HG02642 (cell line): ENCODE data around the gene CALHM4.
A peak's percentile ranks its signal among the peaks of the same experiment; 100 is the strongest.

Source experiments
- ATAC-seq: cut with Tn5 transposase; IDR thresholded peaks from one replicate; pipeline ENCODE4 v1.9.1; 2021; ENCODE audit warnings: mild to moderate bottlenecking; ENCODE audit not compliant: unreplicated experiment, poor library complexity

The CALHM4 gene

GRCh38 chr6:116535109-116535508 lies 18.4 kb upstream of the CALHM4 start:
- no peak for ATAC-seq

GRCh38 chr6:116536216-116536621 lies 17.3 kb upstream of the CALHM4 start:
- ATAC-seq: no peak

DNA sequence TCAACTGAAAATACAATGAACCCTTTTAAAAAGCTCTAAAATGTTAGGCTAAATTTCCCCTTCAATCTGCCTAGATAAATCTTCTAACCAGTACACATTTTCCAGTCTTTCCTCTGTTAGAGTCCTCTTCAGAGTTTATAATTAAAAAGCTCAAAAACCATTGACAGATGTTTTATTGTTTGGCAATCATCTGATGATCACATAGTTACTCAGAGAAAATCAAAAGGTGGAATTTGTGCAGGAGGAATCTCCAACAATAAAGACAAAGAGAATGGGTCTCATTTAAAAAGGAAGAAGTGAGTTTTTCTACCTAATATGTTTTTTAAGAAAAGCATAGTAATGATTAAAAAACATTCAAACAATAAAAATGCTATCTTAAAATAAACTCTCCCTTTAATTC lies 11.1 kb upstream of the CALHM4 start:
- no peak for ATAC-seq

DNA sequence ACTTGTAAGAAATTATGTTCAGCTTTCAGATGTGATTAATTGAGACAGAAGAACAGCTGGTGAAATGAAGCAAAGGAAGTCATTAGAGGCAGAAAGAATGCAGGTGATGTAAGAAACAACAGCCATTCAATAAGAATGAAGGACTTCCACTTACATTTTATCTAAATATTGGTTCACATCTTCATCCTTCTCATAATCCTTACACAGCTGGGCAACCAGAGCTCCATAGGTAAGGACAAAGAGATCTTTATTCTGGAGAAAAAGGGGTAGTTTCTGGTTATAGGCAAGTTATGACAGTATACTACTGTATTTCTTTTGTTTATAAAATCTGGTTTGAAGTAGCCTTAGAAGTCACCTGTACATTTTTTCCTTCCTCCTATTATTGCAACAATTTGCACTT lies 10.4 kb upstream of the CALHM4 start:
- no peak for ATAC-seq

- ATAC-seq: no peak
Measured at GRCh38 chr6:116545651-116546050, 7.9 kb upstream of the CALHM4 start, which contains the start of gene TRAPPC3L. TSS of gene TRAPPC3L (minus strand) at chr6:116545684. CDS start at chr6:116545514, 170 bp downstream.

GRCh38 chr6:116547358-116547757 lies 6.2 kb upstream of the CALHM4 start:
- no peak for ATAC-seq

DNA sequence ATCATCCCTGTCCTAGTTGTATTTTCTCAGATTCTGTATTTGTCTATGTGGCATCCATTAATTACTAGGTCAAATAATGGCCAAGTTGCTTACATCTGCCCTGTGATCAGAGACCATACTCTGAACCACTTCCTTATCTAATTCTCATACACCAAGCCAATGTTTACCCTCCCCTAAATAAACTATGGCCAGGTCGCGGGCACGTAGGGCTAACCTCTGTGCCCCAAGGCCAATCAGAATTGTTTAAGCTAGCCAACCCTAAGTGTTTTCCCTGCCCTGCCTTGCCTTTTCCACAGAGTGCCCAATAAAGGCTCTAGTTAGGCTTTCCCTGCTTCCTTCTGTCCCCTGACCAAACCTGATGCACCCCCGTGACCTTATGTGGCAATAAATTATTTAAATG lies 2.8 kb upstream of the CALHM4 start:
- ATAC-seq: no peak

DNA sequence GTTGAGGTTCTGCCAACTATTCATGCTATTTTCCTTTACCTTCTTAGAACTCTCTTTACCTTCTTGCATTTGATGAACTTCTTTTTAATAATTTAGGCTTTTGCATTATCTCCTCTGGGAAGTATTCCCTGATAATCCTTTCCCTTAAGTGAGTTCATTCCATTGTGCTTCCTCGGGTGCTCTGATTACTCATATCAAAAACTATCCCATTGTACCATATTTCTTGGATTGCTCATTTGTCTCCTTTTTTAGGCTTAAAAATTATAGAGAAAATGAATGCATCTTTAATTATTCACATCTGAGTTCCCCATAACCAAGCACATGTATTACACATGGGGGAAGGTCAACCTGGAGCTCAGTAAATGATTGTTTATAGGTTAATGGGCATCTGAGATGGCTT lies 2.5 kb downstream of the CALHM4 start:
- no peak for ATAC-seq

DNA sequence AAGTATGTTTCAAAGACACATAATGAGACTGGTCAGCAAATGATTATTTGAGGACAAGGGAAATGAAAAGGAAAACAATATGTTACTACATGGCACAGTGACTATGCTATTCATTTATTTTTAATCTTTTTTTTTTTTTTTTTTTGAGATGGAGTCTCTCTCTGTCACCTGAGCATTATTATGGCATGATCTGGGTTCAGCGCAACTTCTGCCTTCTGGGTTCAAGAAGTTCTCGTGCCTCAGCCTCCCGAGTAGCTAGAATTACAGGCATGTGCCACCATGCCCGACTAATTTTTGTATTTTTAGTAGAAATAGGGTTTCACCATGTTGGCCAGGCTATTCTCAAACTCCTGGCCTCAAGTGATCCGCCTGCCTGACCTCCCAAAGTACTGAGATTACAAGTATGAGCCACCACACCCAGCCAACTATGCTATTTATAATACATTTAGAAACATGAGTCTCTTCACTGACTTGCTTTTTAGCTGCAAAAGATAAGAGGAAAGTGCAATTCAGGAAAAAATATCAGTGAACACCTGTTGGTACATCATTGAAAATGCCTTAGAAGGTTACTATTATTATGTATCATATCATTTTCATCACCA lies 3.4 kb downstream of the CALHM4 start:
- no peak for ATAC-seq

DNA sequence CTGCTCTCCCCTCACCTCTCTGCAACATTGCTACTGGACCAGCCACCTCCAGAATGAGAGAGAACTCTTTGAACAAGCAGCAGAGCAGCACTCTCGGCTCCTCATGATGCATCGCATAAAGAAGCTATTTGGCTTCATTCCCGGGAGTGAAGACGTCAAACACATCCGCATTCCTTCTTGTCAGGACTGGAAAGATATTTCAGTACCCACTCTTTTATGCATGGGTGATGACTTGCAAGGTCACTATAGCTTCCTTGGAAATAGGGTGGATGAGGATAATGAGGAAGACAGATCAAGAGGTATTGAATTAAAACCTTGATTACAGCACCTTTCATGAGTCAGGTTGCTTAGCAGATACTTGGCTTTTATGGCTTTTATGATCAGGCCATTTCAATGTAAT lies 4.3 kb downstream of the CALHM4 start:
- no peak for ATAC-seq

DNA sequence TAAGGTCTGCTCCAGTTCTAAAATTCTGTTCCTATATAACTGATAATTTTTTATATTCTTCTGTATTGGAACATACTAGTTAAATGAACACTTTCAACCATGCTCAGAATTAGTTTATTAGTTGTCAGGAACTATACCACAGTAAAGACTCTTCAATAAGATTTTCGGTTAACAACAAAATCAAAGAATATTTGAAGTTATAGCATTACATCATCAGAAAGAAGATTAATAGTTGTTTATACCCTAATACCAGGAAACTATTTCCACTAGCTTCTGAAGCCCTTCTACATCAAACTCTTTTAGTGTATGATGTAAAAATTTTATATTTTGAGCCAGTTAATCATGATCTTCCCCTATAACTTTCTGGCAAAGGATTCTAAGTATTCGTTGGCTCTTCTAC lies 6.6 kb downstream of the CALHM4 start:
- ATAC-seq: no peak

GRCh38 chr6:116561377-116562018 lies 7.9 kb downstream of the CALHM4 start:
- peak; percentile 68 for ATAC-seq

GRCh38 chr6:116562019-116562403 lies 8.5 kb downstream of the CALHM4 start:
- ATAC-seq: no peak

- no peak for ATAC-seq
Measured at GRCh38 chr6:116562614-116563013, 9.1 kb downstream of the CALHM4 start.

DNA sequence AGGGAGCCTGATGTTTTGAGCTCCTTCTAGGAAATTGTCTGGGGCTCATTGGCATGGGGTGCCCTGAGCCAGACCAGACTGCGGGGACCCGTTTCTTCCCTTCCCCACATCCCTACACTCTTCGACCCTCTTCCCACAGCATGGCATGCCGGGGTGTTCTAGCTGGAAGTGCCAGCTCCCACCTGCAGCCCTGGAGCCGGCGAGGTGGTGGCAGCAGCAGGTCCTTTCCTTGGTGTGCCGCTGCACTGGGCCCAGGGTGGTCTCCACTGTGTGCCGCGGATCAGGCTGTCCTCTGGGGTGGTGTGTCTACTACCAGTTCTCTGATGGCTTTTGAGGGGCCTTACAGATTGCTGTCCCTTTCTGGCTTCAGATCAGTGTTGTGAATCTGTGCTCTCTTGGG lies 10.3 kb downstream of the CALHM4 start:
- no peak for ATAC-seq

GRCh38 chr6:116564311-116564710 lies 10.8 kb downstream of the CALHM4 start:
- no peak for ATAC-seq

DNA sequence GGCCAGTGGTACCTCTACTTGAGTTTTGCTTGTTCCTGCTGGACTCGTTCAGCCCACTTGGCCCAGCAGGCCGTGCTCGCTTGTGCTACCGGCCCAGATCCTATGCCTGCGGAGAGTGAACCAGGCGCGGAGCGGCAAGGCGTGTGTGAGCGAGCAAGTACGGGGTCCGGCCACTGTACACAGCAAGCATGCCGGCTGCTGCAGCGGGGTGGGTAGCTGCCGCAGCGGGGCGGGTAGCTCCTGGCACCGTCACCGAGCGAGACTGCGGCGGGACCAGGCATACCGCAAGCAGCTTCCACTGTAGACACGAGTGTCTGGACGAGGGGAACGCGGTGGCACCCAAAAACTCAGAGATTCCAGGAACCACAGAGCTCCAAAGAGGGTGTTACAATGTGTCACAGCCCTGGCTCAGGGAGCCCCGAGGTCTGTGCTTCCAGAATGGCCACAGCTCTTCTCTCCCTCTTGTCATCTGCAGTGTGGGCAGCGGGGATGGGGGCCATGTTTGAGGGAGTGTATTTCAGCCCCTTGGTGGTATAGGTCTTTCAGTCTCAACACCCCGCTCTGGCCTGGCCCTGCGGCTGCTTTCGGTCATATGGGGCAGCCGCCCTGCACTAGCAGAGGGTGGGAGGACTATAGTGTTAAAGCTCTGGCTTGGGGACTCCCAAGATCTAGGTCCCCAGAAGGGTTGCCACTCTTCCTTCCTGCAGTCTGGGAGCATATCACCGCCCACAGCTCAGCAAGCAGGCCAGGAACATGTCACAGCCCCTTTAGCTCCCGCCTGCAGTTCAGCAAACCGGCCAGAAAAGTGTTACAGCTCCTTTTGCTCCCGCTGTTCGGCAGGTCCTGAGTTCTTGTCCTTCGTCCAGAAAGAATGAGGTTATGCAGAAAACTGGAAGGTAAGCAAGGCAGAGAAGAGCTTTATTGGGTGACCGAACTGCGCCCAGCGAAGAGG lies 11.6 kb downstream of the CALHM4 start:
- ATAC-seq: no peak

DNA sequence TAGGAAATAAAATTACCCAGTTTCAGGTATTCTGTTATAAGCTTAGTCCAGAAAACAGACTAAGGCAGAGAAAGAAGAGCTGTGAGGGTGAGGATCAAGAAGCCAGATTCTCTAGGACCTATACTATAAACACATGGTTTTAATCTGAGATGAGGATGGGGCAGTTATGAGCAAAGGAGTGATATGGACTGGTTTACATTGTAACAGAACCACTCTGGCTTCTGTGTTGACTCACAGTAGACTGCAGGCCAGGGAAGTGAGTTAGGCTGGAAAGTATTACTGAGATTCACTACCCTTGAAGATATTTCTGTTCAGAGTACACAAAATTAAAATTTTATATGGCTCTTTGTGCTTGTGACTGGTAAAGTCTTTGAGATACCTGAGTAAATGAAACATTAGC lies 14.6 kb downstream of the CALHM4 start:
- no peak for ATAC-seq

GRCh38 chr6:116568821-116569755 lies 15.5 kb downstream of the CALHM4 start:
- ATAC-seq: no peak
